ENCODE results near the gene RCSD1. TPM values are rescaled to one million over a fixed set of nuclear protein-coding genes. Genes with fewer than 3 reads are reported as not detected.
"Not testable (repeated sequence)": the region's sequence is repeated elsewhere in the genome, so short reads cannot be mapped to it uniquely, and the experiment has no call there.

Gene RCSD1
- total RNA-seq, 3 donors from 2014 or later (not counting 1 experiment from before 2014, with no cell fraction given) = 86.3 to 130 (median 110) TPM

DNA sequence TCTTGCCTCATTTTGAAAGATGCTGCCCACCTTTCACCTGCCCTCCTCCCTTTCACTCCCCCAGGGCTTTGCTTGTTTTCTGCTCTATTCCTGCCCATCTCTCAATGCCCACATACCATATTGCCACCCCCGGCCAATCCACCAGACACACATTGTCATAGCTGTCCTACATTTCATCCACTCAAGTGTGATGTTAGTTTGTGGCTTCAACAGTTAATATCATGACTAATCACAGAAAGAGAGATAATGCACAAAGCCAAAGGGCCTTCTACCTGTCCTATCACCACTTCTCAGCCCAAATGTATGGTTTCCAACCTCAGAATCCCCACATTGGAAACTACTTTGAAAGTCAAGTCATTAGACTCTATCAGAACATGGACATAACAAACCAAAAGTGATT lies 18.0 kb upstream of the RCSD1 start:
- H3K27ac ChIP-seq (ENCODE audit: low read length) = no peak overlapping the region
- peaks cover 7% of the 10 kb centered on the region for H3K36me3 Mint-ChIP-seq
- intact Hi-C loops (cut with micrococcal nuclease) = no loop called here
- no peak overlapping the region for H3K4me3 Mint-ChIP-seq
- H3K9me3 Mint-ChIP-seq = peaks cover 5 to 7% of the 10 kb centered on the region in 2 donors
- H3K27ac Mint-ChIP-seq = no peak overlapping the region
- 79% methylated on average over 1 of the region's 1 CpG for WGBS (ENCODE audit: insufficient coverage)
- no peaks in the 10 kb centered on the region for H3K27me3 Mint-ChIP-seq (ENCODE audit: low read depth in 2 of 2)
- peaks cover 5 to 11% of the 10 kb centered on the region in 2 donors for H3K4me1 Mint-ChIP-seq
- H3K4me3 ChIP-seq (ENCODE audit: low read length) = no peak overlapping the region
- H3K36me3 ChIP-seq (ENCODE audit: control insufficient read depth, insufficient read depth, low read length) = no peaks in the 10 kb centered on the region
- DNase-seq = no peak
- H3K27me3 ChIP-seq (ENCODE audit: control insufficient read depth, insufficient read depth, low read length) = no peaks in the 10 kb centered on the region
- peaks cover 17% of the 10 kb centered on the region for H3K9me3 ChIP-seq (ENCODE audit: control insufficient read depth, insufficient read depth, low read length)
- H3K4me1 ChIP-seq (ENCODE audit: control insufficient read depth, insufficient read depth, low read length) = peaks cover 8% of the 10 kb centered on the region
- ATAC-seq = no peak
- TF ChIP-seq, protein P1, sequence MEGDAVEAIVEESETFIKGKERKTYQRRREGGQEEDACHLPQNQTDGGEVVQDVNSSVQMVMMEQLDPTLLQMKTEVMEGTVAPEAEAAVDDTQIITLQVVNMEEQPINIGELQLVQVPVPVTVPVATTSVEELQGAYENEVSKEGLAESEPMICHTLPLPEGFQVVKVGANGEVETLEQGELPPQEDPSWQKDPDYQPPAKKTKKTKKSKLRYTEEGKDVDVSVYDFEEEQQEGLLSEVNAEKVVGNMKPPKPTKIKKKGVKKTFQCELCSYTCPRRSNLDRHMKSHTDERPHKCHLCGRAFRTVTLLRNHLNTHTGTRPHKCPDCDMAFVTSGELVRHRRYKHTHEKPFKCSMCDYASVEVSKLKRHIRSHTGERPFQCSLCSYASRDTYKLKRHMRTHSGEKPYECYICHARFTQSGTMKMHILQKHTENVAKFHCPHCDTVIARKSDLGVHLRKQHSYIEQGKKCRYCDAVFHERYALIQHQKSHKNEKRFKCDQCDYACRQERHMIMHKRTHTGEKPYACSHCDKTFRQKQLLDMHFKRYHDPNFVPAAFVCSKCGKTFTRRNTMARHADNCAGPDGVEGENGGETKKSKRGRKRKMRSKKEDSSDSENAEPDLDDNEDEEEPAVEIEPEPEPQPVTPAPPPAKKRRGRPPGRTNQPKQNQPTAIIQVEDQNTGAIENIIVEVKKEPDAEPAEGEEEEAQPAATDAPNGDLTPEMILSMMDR (IDR thresholded peaks at IDR 0.05) = no peak

DNA sequence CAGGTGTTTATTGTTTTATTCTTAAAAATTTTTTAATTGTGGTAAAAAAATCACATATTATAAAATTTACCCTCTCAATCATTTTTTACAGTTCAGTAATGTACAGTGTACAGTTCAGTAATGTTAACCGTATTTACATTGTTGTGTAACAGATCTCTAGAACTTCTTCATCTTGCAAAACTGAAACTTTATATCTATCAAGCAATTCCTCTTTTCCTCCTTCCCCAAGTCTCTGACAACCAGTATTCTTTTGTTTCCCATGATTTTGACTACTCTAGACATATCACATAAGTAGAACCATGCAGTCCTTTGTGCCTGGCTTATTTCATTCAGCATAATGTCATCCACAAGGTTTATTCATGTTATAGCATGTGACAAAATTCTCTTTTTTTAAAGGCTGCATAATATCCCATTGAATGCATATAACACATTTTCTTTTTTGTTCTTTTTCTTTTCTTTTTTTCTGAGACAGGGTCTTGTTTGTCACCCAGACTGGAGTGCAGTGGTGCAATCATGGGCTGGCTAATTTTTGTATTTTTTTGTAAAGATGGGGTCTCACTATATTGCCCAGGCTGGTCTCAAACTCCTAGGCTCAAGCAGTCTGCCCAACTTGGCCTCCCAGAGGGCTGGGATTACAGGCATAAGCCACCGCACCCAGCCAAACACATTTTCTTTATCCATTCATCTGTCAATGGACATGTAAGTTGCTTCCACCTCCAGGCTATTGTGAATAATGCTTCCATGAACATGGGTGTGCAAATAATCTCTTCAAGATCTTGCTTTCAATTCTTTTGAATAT lies 17.2 kb upstream of the RCSD1 start:
- WGBS (ENCODE audit: insufficient coverage) = 100% methylated on average over 1 of the region's 2 CpGs
- no peak overlapping the region for H3K27ac ChIP-seq (ENCODE audit: low read length)
- intact Hi-C loops (cut with micrococcal nuclease) = no loop called here

DNA sequence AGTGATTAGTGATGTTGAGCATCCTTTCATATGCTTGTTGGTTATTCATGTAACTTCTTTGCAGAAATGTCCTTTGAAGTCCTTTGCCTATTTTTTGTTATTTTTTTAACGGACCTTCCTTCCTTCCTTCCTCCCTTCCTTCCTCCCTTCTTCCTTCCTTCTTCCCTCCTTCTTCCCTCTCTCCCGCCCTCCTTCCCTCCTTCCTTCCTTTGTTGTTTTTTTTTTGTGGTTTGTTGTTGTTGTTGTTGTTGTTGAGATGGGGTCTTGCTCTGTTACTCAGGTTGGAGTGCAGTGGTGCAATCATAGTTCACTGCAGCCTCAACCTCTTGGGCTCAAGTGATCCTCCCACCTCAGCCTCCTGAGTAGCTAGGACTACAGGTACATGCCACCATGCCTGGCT lies 16.0 kb upstream of the RCSD1 start:
- H3K27ac ChIP-seq (ENCODE audit: low read length); H3K36me3 ChIP-seq (ENCODE audit: control insufficient read depth, insufficient read depth, low read length); ATAC-seq; H3K27me3 Mint-ChIP-seq (ENCODE audit: low read depth in 2 of 2); H3K27me3 ChIP-seq (ENCODE audit: control insufficient read depth, insufficient read depth, low read length); H3K9me3 Mint-ChIP-seq; DNase-seq; H3K4me3 Mint-ChIP-seq; intact Hi-C loops (cut with micrococcal nuclease); H3K4me3 ChIP-seq (ENCODE audit: low read length); H3K27ac Mint-ChIP-seq; H3K36me3 Mint-ChIP-seq; H3K9me3 ChIP-seq (ENCODE audit: control insufficient read depth, insufficient read depth, low read length): not testable (repeated sequence)
- peaks cover 25% of the 10 kb centered on the region for H3K4me1 ChIP-seq (ENCODE audit: control insufficient read depth, insufficient read depth, low read length)
- H3K4me1 Mint-ChIP-seq = peaks cover 25 to 31% of the 10 kb centered on the region in 2 donors
- 75% methylated on average over 1 of the region's 2 CpGs for WGBS (ENCODE audit: insufficient coverage)

More for the DNA sequence above, 17.2 kb upstream of the RCSD1 start:
- Mint-ChIP-seq H3K9me3 (peaks cover 2 to 3% of the 10 kb centered on the region in 2 donors), H3K27me3 (ENCODE audit: low read depth in 2 of 2) (no peaks in the 10 kb centered on the region), H3K4me1 (peaks cover 13 to 19% of the 10 kb centered on the region in 2 donors), H3K36me3 (no peaks in the 10 kb centered on the region), H3K4me3 (no peak overlapping the region), H3K27ac (no peak overlapping the region)
- no peaks in the 10 kb centered on the region for H3K27me3 ChIP-seq (ENCODE audit: control insufficient read depth, insufficient read depth, low read length)
- DNase-seq = no peak
- H3K4me3 ChIP-seq (ENCODE audit: low read length) = no peak overlapping the region
- H3K9me3 ChIP-seq (ENCODE audit: control insufficient read depth, insufficient read depth, low read length) = peaks cover 9% of the 10 kb centered on the region
- no peaks in the 10 kb centered on the region for H3K36me3 ChIP-seq (ENCODE audit: control insufficient read depth, insufficient read depth, low read length)
- ATAC-seq = no peak
- TF ChIP-seq, protein P1 (IDR thresholded peaks at IDR 0.05) = no peak
- peaks cover 16% of the 10 kb centered on the region for H3K4me1 ChIP-seq (ENCODE audit: control insufficient read depth, insufficient read depth, low read length)

DNA sequence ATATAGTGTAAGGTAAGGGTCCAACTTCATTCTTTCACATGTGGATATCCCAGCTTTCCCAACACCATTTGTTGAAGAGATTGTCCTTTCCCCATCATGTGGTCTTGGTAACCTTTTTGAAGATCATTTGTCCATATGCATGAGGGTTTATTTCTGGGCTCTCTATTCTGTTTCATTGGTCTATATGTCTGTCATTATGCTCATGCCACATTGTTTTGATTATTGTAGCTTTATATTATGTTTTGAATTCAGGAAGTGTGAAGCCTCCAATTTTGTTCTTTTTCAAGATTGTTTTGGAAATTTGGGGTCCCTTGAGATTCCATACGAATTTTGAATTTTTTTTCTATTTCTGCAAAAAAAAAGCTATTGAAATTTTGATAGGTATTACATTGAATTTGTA lies 15.2 kb upstream of the RCSD1 start:
- Histone ChIP-seq H3K9me3 (ENCODE audit: control insufficient read depth, insufficient read depth, low read length) (no peaks in the 10 kb centered on the region), H3K4me3 (ENCODE audit: low read length) (no peak overlapping the region), H3K36me3 (ENCODE audit: control insufficient read depth, insufficient read depth, low read length) (no peaks in the 10 kb centered on the region), H3K4me1 (ENCODE audit: control insufficient read depth, insufficient read depth, low read length) (peaks cover 28% of the 10 kb centered on the region), H3K27ac (ENCODE audit: low read length) (no peak overlapping the region), H3K27me3 (ENCODE audit: control insufficient read depth, insufficient read depth, low read length) (no peaks in the 10 kb centered on the region)
- H3K27me3 Mint-ChIP-seq (ENCODE audit: low read depth in 2 of 2) = no peaks in the 10 kb centered on the region
- TF ChIP-seq, protein P1 (IDR thresholded peaks at IDR 0.05) = no peak
- WGBS (ENCODE audit: insufficient coverage) = 89% methylated on average over 1 of the region's 1 CpG
- H3K36me3 Mint-ChIP-seq = no peaks in the 10 kb centered on the region
- DNase-seq = no peak
- ATAC-seq = no peak
- intact Hi-C loops (cut with micrococcal nuclease) = no loop called here
- peaks cover 29 to 33% of the 10 kb centered on the region in 2 donors for H3K4me1 Mint-ChIP-seq
- no peak overlapping the region for H3K4me3 Mint-ChIP-seq
- H3K27ac Mint-ChIP-seq = no peak overlapping the region
- peaks cover 2 to 3% of the 10 kb centered on the region in 2 donors for H3K9me3 Mint-ChIP-seq

All from natural killer cell (primary cell).